ENCODE results near the gene HSFX3. TPM values are rescaled to one million over a fixed set of nuclear protein-coding genes. Genes with fewer than 3 reads are reported as not detected.
"Not testable (repeated sequence)": the region's sequence is repeated elsewhere in the genome, so short reads cannot be mapped to it uniquely, and the experiment has no call there.

HSFX3 gene
- total and polyA plus RNA-seq, 9 donors, result 0.25 to 1.1 (median 0.91) TPM; not detected in 2

GRCh38 chrX:149506349-149506748 lies 43.4 kb downstream of the HSFX3 start:
- DNase-seq, result no peak
- Histone ChIP-seq H3K27ac (ENCODE audit: low read length) (no peak overlapping the region), H3K27me3 (ENCODE audit: control insufficient read depth, insufficient read depth, low read length) (peaks cover 23% of the 10 kb centered on the region), H3K9me3 (replicated peaks; ENCODE audit: control insufficient read depth, low read depth, low read length) (no peaks in the 10 kb centered on the region), H3K4me3 (ENCODE audit: low read length) (no peak overlapping the region), H3K36me3 (ENCODE audit: control insufficient read depth, insufficient read depth, low read length) (peaks cover 5% of the 10 kb centered on the region), H3K4me1 (ENCODE audit: control insufficient read depth, insufficient read depth, low read length) (peaks cover 7% of the 10 kb centered on the region)
- no CpG with 5 or more reads among the region's 2 CpGs for WGBS (ENCODE audit: insufficient coverage)

GRCh38 chrX:149505671-149506070 lies 44.1 kb downstream of the HSFX3 start:
- Histone ChIP-seq H3K9me3 (replicated peaks; ENCODE audit: control insufficient read depth, low read depth, low read length) (no peaks in the 10 kb centered on the region), H3K27ac (ENCODE audit: low read length) (no peak overlapping the region), H3K4me3 (ENCODE audit: low read length) (no peak overlapping the region), H3K27me3 (ENCODE audit: control insufficient read depth, insufficient read depth, low read length) (peaks cover 21% of the 10 kb centered on the region), H3K4me1 (ENCODE audit: control insufficient read depth, insufficient read depth, low read length) (peaks cover 7% of the 10 kb centered on the region), H3K36me3 (ENCODE audit: control insufficient read depth, insufficient read depth, low read length) (peaks cover 6% of the 10 kb centered on the region)
- WGBS (ENCODE audit: insufficient coverage), result 86% methylated on average over 5 of the region's 9 CpGs
- DNase-seq, result no peak

- peak within 1 kb of the TSS; percentile 70 for H3K4me3 ChIP-seq (ENCODE audit: low read length)
- peak within 1 kb of the TSS; percentile 83 for H3K27ac ChIP-seq (ENCODE audit: low read length)
- H3K9me3 ChIP-seq (replicated peaks; ENCODE audit: control insufficient read depth, low read depth, low read length), result no peaks in the 10 kb centered on the region
- WGBS (ENCODE audit: insufficient coverage), result 30% methylated on average over 42 of the region's 54 CpGs
- peaks cover 7% of the 10 kb centered on the region for H3K4me1 ChIP-seq (ENCODE audit: control insufficient read depth, insufficient read depth, low read length)
- H3K27me3 ChIP-seq (ENCODE audit: control insufficient read depth, insufficient read depth, low read length), result peaks cover 21% of the 10 kb centered on the region
- peak; percentile 95 for DNase-seq
- H3K36me3 ChIP-seq (ENCODE audit: control insufficient read depth, insufficient read depth, low read length), result peaks cover 9% of the 10 kb centered on the region
These were observed 44.6 kb downstream of the HSFX3 start, which contains the start of gene IDS for GRCh38 chrX:149504915-149505651. Gene IDS, minus strand, starts transcription at chrX:149505306. Its CDS starts 169 bp downstream, at chrX:149505137.

- H3K27me3 ChIP-seq (ENCODE audit: control insufficient read depth, insufficient read depth, low read length), result peaks cover 19% of the 10 kb centered on the region
- H3K36me3 ChIP-seq (ENCODE audit: control insufficient read depth, insufficient read depth, low read length), result peaks cover 9% of the 10 kb centered on the region
- peaks cover 7% of the 10 kb centered on the region for H3K4me1 ChIP-seq (ENCODE audit: control insufficient read depth, insufficient read depth, low read length)
- H3K27ac ChIP-seq (ENCODE audit: low read length), result peak overlapping the region; percentile 83
- no peak for DNase-seq
- H3K4me3 ChIP-seq (ENCODE audit: low read length), result peak overlapping the region; percentile 70
- 46% methylated on average over 9 of the region's 10 CpGs for WGBS (ENCODE audit: insufficient coverage)
- no peaks in the 10 kb centered on the region for H3K9me3 ChIP-seq (replicated peaks; ENCODE audit: control insufficient read depth, low read depth, low read length)
These were observed 45.4 kb downstream of the HSFX3 start for GRCh38 chrX:149504226-149504914.

GRCh38 chrX:149503446-149503845 lies 46.3 kb downstream of the HSFX3 start:
- not testable (repeated sequence) for H3K4me3 ChIP-seq (ENCODE audit: low read length); H3K27ac ChIP-seq (ENCODE audit: low read length); H3K36me3 ChIP-seq (ENCODE audit: control insufficient read depth, insufficient read depth, low read length); DNase-seq; H3K9me3 ChIP-seq (replicated peaks; ENCODE audit: control insufficient read depth, low read depth, low read length); H3K4me1 ChIP-seq (ENCODE audit: control insufficient read depth, insufficient read depth, low read length)
- no CpG with 5 or more reads among the region's 10 CpGs for WGBS (ENCODE audit: insufficient coverage)
- H3K27me3 ChIP-seq (ENCODE audit: control insufficient read depth, insufficient read depth, low read length), result peaks cover 14% of the 10 kb centered on the region

GRCh38 chrX:149502923-149503322 lies 46.8 kb downstream of the HSFX3 start:
- peaks cover 10% of the 10 kb centered on the region for H3K27me3 ChIP-seq (ENCODE audit: control insufficient read depth, insufficient read depth, low read length)
- not testable (repeated sequence) for H3K4me1 ChIP-seq (ENCODE audit: control insufficient read depth, insufficient read depth, low read length); H3K4me3 ChIP-seq (ENCODE audit: low read length); H3K27ac ChIP-seq (ENCODE audit: low read length); H3K9me3 ChIP-seq (replicated peaks; ENCODE audit: control insufficient read depth, low read depth, low read length); DNase-seq
- H3K36me3 ChIP-seq (ENCODE audit: control insufficient read depth, insufficient read depth, low read length), result peaks cover 11% of the 10 kb centered on the region
- no CpG with 5 or more reads among the region's 5 CpGs for WGBS (ENCODE audit: insufficient coverage)

- no peak overlapping the region for H3K27ac ChIP-seq (ENCODE audit: low read length)
- no peak for DNase-seq
- H3K36me3 ChIP-seq (ENCODE audit: control insufficient read depth, insufficient read depth, low read length), result peaks cover 16% of the 10 kb centered on the region
- H3K27me3 ChIP-seq (ENCODE audit: control insufficient read depth, insufficient read depth, low read length), result peaks cover 7% of the 10 kb centered on the region
- no peak overlapping the region for H3K4me3 ChIP-seq (ENCODE audit: low read length)
- H3K4me1 ChIP-seq (ENCODE audit: control insufficient read depth, insufficient read depth, low read length), result peaks cover 4% of the 10 kb centered on the region
- WGBS (ENCODE audit: insufficient coverage), result 70% methylated on average over 2 of the region's 5 CpGs
- H3K9me3 ChIP-seq (replicated peaks; ENCODE audit: control insufficient read depth, low read depth, low read length), result no peaks in the 10 kb centered on the region
These were observed 50.0 kb downstream of the HSFX3 start for GRCh38 chrX:149499766-149500165.

GRCh38 chrX:149498767-149499166 lies 51.0 kb downstream of the HSFX3 start:
- Histone ChIP-seq H3K4me1 (ENCODE audit: control insufficient read depth, insufficient read depth, low read length) (peaks cover 3% of the 10 kb centered on the region), H3K9me3 (replicated peaks; ENCODE audit: control insufficient read depth, low read depth, low read length) (no peaks in the 10 kb centered on the region), H3K4me3 (ENCODE audit: low read length) (no peak overlapping the region), H3K27ac (ENCODE audit: low read length) (no peak overlapping the region), H3K27me3 (ENCODE audit: control insufficient read depth, insufficient read depth, low read length) (peaks cover 7% of the 10 kb centered on the region), H3K36me3 (ENCODE audit: control insufficient read depth, insufficient read depth, low read length) (peaks cover 26% of the 10 kb centered on the region)
- no CpG with 5 or more reads among the region's 4 CpGs for WGBS (ENCODE audit: insufficient coverage)
- no peak for DNase-seq
